Dendritic cell treated with granulocyte-macrophage colony-stimulating factor and Interleukin-4, amounts not matched to agents 40 ng/mL and 50 ng/mL, for 4 days (primary cell): ENCODE data around the gene LUZP2.

Experiments used
- H3K27ac Mint-ChIP-seq: one replicate; pipeline ENCODE4 v1.8.0; 2022; ENCODE audit warnings: mild to moderate bottlenecking, mixed read lengths
- H3K27me3 Mint-ChIP-seq: one replicate; pipeline ENCODE4 v1.8.0; 2022; ENCODE audit warnings: mild to moderate bottlenecking, mixed read lengths
- H3K36me3 Mint-ChIP-seq: one replicate; pipeline ENCODE4 v1.8.0; 2022; ENCODE audit warnings: low read depth, mixed read lengths
- H3K4me1 Mint-ChIP-seq: one replicate; pipeline ENCODE4 v1.8.0; 2022; ENCODE audit warnings: low read depth, mixed read lengths
- H3K4me3 Mint-ChIP-seq: one replicate; pipeline ENCODE4 v1.8.0; 2022; ENCODE audit warnings: mild to moderate bottlenecking, moderate library complexity, mixed read lengths
- H3K9me3 Mint-ChIP-seq: one replicate; pipeline ENCODE4 v1.8.0; 2022; ENCODE audit warnings: mixed read lengths
- intact Hi-C: fragments of 100-400 bp; cut with micrococcal nuclease; formaldehyde crosslinking; loops from one replicate; pipeline ENCODE4 v1.15.0; 2022

Gene LUZP2

GRCh38 chr11:24496736-24497725 is at the start of gene LUZP2:
Gene LUZP2, plus strand, starts transcription at chr11:24497053.
- intact Hi-C loops, result no loop called here
- Mint-ChIP-seq H3K4me3 (no peak within 1 kb of the TSS), H3K9me3 (no peaks in the 10 kb centered on the region), H3K27ac (no peak within 1 kb of the TSS), H3K27me3 (peaks cover 22% of the 10 kb centered on the region), H3K36me3 (no peaks in the 10 kb centered on the region), H3K4me1 (no peaks in the 10 kb centered on the region)

DNA sequence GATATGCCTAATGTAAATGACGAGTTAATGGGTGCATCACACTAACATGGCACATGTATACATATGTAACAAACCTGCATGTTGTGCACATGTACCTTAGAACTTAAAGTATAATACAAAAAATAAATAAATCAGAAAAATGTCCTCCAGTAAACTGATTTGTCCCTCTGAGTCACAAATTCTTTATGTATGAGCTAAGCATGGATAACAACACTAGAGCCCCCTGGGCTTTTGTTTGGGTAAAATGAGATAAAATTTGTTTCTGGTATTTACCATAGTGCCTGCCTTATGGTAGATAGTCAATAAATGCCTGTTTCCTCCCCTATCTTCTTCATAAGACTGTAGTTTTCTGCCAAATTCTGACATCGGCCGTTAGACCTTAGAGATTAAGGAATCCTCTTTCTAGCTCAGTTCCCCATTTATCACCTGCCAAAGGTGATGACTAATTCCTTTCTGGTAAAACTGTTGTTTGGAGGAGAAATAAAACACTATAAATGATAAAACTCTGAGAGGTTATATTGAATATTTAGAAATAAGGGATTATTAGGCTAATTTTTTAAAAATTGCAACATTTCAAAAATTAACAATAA is 43.6 kb upstream of the LUZP2 start:
- intact Hi-C loops, result no loop called here
- Mint-ChIP-seq H3K27ac (no peak overlapping the region), H3K4me1 (no peaks in the 10 kb centered on the region), H3K36me3 (no peaks in the 10 kb centered on the region), H3K4me3 (no peak overlapping the region), H3K9me3 (peaks cover 22% of the 10 kb centered on the region), H3K27me3 (no peaks in the 10 kb centered on the region)

DNA sequence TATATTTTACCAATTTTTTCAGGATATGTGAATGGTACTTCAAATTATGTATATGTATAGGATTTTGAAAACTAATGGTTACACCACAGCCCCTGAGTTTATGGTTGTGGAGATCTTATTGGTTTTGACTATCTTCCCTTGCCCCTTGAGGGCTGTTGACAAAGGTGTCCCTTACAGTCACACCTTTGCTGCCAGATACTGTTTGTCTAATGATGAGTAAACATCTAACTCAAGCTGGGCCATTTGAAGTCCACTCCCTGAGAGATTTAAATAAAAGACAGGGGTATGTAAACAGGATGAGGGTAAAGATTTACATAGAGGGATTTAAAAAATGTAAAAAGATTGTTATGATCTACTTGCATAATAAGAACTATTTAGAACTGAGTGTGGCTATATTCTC is 38.9 kb upstream of the LUZP2 start:
- Mint-ChIP-seq H3K27ac (no peak overlapping the region), H3K9me3 (peaks cover 8% of the 10 kb centered on the region), H3K27me3 (no peaks in the 10 kb centered on the region), H3K4me1 (no peaks in the 10 kb centered on the region), H3K36me3 (no peaks in the 10 kb centered on the region), H3K4me3 (no peak overlapping the region)
- intact Hi-C loops, result no loop called here

DNA sequence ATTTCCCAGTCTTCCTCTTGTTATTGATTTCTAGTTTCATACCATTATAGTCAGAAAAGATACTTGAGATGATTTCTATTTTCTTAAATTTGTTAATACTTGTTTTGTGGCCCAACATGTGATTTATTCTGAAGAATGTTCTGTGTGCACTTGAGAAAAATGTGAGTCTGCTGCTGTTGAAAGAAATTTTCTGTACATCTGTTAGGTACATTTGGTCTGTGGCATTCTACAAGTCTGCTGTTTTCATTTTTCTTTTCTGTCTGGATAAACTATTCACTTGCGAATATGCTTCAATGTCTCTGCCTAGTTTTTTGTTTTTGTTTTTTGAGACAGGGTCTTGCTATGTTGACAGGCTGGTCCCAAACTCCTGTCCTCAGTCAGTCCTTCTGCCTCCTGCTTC is 26.4 kb upstream of the LUZP2 start:
- H3K4me3 Mint-ChIP-seq, result no peak overlapping the region
- H3K27me3 Mint-ChIP-seq, result no peaks in the 10 kb centered on the region
- peaks cover 9% of the 10 kb centered on the region for H3K9me3 Mint-ChIP-seq
- intact Hi-C loops, result no loop called here
- no peaks in the 10 kb centered on the region for H3K36me3 Mint-ChIP-seq
- no peak overlapping the region for H3K27ac Mint-ChIP-seq
- no peaks in the 10 kb centered on the region for H3K4me1 Mint-ChIP-seq

DNA sequence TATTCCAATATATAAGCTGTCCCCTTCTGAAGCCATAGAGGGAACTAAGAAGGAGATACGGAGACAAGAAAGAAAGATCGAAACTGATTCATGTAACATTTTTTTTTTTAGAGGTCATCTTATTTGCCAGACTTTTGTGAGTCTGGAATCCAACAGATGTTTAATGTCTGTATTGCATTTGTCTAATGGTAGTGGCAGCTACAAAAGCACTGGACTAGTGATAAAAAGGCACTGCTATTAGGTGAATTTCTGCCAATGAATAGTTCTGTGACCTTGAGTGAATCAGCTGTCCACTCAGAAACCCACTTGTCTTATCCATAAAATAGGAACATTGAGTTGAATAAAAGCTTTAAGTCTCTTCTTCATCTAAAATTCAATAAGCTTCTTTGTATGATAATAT is 25.8 kb upstream of the LUZP2 start:
- intact Hi-C loops, result no loop called here
- Mint-ChIP-seq H3K36me3 (no peaks in the 10 kb centered on the region), H3K4me3 (no peak overlapping the region), H3K27ac (no peak overlapping the region), H3K9me3 (peaks cover 14% of the 10 kb centered on the region), H3K4me1 (no peaks in the 10 kb centered on the region), H3K27me3 (no peaks in the 10 kb centered on the region)

DNA sequence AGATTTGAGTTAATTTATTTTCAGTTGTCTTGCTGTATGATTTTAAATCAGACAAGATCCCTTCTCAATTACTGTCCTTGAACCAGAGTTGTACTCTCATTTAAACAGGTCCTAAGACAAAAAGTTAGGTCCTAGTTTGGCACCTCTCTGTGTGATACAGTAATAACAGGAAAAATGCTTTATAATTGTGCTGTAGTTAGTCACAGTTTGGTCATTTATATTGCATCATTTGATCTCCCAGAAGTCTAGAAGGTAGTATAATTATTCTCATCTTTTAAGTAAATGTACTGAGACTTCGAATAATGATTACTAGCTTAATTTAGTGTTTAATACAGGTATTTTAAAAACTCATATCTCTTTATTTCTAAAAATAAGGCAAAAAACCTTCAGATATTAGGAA is 18.1 kb upstream of the LUZP2 start:
- H3K36me3 Mint-ChIP-seq, result no peaks in the 10 kb centered on the region
- peaks cover 14% of the 10 kb centered on the region for H3K9me3 Mint-ChIP-seq
- no peak overlapping the region for H3K4me3 Mint-ChIP-seq
- no peaks in the 10 kb centered on the region for H3K27me3 Mint-ChIP-seq
- intact Hi-C loops, result no loop called here
- no peaks in the 10 kb centered on the region for H3K4me1 Mint-ChIP-seq
- no peak overlapping the region for H3K27ac Mint-ChIP-seq

DNA sequence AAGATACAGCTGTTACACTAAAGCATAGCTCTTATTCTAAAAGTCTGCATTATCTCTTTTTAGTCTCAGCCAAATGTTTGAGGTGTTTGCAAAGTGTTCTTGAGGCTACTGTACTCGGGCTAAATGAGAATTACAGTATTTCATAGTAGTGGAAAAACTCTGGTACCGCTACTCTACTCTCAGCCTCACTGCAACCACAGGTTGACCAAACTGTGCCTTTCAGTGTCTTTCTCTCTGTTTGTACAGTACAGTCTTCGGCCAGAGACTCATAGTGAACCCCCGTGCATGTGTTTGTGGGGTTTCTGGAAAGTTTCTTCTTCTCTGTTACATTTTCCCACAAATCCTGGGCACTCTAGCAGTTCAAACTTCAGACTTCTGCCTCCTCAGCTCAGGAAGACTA is 7.4 kb upstream of the LUZP2 start:
- Mint-ChIP-seq H3K36me3 (no peaks in the 10 kb centered on the region), H3K4me1 (no peaks in the 10 kb centered on the region), H3K9me3 (no peaks in the 10 kb centered on the region), H3K4me3 (no peak overlapping the region), H3K27ac (no peak overlapping the region), H3K27me3 (no peaks in the 10 kb centered on the region)
- intact Hi-C loops, result no loop called here

- peaks cover 22% of the 10 kb centered on the region for H3K27me3 Mint-ChIP-seq
- no peak overlapping the region for H3K27ac Mint-ChIP-seq
- no peaks in the 10 kb centered on the region for H3K4me1 Mint-ChIP-seq
- intact Hi-C loops, result no loop called here
- H3K9me3 Mint-ChIP-seq, result no peaks in the 10 kb centered on the region
- H3K36me3 Mint-ChIP-seq, result no peaks in the 10 kb centered on the region
- H3K4me3 Mint-ChIP-seq, result no peak overlapping the region
These were observed 492 bp upstream of the LUZP2 start for GRCh38 chr11:24496386-24496735.

GRCh38 chr11:24497831-24498230 is 978 bp downstream of the LUZP2 start:
- H3K27me3 Mint-ChIP-seq, result peaks cover 22% of the 10 kb centered on the region
- intact Hi-C loops, result no loop called here
- H3K27ac Mint-ChIP-seq, result no peak overlapping the region
- no peaks in the 10 kb centered on the region for H3K36me3 Mint-ChIP-seq
- no peaks in the 10 kb centered on the region for H3K9me3 Mint-ChIP-seq
- no peaks in the 10 kb centered on the region for H3K4me1 Mint-ChIP-seq
- no peak overlapping the region for H3K4me3 Mint-ChIP-seq

- intact Hi-C loops, result no loop called here
- H3K9me3 Mint-ChIP-seq, result no peaks in the 10 kb centered on the region
- H3K27me3 Mint-ChIP-seq, result peaks cover 5% of the 10 kb centered on the region
These were observed 5.6 kb downstream of the LUZP2 start for GRCh38 chr11:24502425-24502824.

GRCh38 chr11:24509114-24509513 is 12.3 kb downstream of the LUZP2 start:
- intact Hi-C loops, result no loop called here
- Mint-ChIP-seq H3K4me3 (no peak overlapping the region), H3K27ac (no peak overlapping the region), H3K9me3 (no peaks in the 10 kb centered on the region), H3K4me1 (no peaks in the 10 kb centered on the region), H3K36me3 (no peaks in the 10 kb centered on the region), H3K27me3 (no peaks in the 10 kb centered on the region)

More at GRCh38 chr11:24502425-24502824, 5.6 kb downstream of the LUZP2 start:
- Mint-ChIP-seq H3K36me3 (no peaks in the 10 kb centered on the region), H3K4me3 (no peak overlapping the region), H3K27ac (no peak overlapping the region), H3K4me1 (no peaks in the 10 kb centered on the region)

DNA sequence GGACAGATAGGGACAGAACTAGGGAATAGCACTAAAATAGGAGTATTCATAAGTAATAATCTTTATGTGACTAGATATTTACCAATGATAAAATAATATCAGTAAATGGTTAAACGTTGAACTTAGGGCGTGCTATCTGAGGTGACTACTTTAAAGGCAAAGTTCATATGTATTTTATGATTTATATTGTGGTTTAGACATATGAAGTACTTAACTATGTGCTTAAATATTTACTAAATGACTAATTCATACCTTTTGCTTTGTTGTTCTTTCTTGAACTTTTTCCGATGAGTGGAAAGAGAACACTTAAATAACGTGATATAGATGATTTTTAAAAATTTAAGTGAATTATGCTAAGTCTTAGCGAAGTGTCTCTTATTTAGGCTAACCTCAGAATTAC is 14.7 kb downstream of the LUZP2 start:
- H3K4me1 Mint-ChIP-seq, result no peaks in the 10 kb centered on the region
- H3K27ac Mint-ChIP-seq, result no peak overlapping the region
- intact Hi-C loops, result no loop called here
- H3K27me3 Mint-ChIP-seq, result no peaks in the 10 kb centered on the region
- no peak overlapping the region for H3K4me3 Mint-ChIP-seq
- no peaks in the 10 kb centered on the region for H3K36me3 Mint-ChIP-seq
- no peaks in the 10 kb centered on the region for H3K9me3 Mint-ChIP-seq

- Mint-ChIP-seq H3K9me3 (no peaks in the 10 kb centered on the region), H3K4me1 (no peaks in the 10 kb centered on the region)
These were observed 16.8 kb downstream of the LUZP2 start for GRCh38 chr11:24513479-24514218.

GRCh38 chr11:24514219-24514594 is 17.4 kb downstream of the LUZP2 start:
- Mint-ChIP-seq H3K4me3 (no peak overlapping the region), H3K36me3 (no peaks in the 10 kb centered on the region), H3K27ac (no peak overlapping the region), H3K9me3 (no peaks in the 10 kb centered on the region), H3K4me1 (no peaks in the 10 kb centered on the region), H3K27me3 (no peaks in the 10 kb centered on the region)
- intact Hi-C loops, result no loop called here

More at GRCh38 chr11:24513479-24514218, 16.8 kb downstream of the LUZP2 start:
- Mint-ChIP-seq H3K27me3 (no peaks in the 10 kb centered on the region), H3K4me3 (no peak overlapping the region), H3K27ac (no peak overlapping the region), H3K36me3 (no peaks in the 10 kb centered on the region)
- intact Hi-C loops, result no loop called here
